K562 (cell line): ENCODE measurements around the gene SFXN5.

Experiments used
- BACH1 ChIP-seq: fragments of 200-800 bp; sonication (Bioruptor generic); IDR thresholded peaks from 2 replicates; pipeline ENCODE4 v1.6.1; 2016; ENCODE audit warnings: missing genetic modification characterization, missing compliant biosample characterization
- FIP1L1 ChIP-seq: fragments of 200-400 bp; formaldehyde crosslinking; IDR thresholded peaks from 2 replicates; pipeline ENCODE4 v1.6.1; 2018; ENCODE audit warnings: mild to moderate bottlenecking, low read depth, low read length; ENCODE audit not compliant: poor library complexity, severe bottlenecking
- ZNF23 ChIP-seq: fragments of 250-450 bp; sonication (Bioruptor Pico); IDR thresholded peaks from 2 replicates; pipeline ENCODE4 v1.4.0; 2020; ENCODE audit warnings: mild to moderate bottlenecking

GRCh38 chr2:73091164-73091563 lies 19.7 kb upstream of the SFXN5 start:
- no peak for TF ChIP-seq ZNF23
- no peak for TF ChIP-seq FIP1L1
- no peak for TF ChIP-seq BACH1
